Suppressor macrophage (primary cell): ENCODE data around the gene PHTF2.
A peak's percentile ranks its signal among the peaks of the same experiment; 100 is the strongest.
"Not testable (repeated sequence)": the region's sequence is repeated elsewhere in the genome, so short reads cannot be mapped to it uniquely, and the experiment has no call there.

Experiments used
- DNase-seq, 4 experiments: peaks; one replicate each; pipeline ENCODE4 v3.0.0-alpha.2; 2020 to 2022

Gene PHTF2

DNA sequence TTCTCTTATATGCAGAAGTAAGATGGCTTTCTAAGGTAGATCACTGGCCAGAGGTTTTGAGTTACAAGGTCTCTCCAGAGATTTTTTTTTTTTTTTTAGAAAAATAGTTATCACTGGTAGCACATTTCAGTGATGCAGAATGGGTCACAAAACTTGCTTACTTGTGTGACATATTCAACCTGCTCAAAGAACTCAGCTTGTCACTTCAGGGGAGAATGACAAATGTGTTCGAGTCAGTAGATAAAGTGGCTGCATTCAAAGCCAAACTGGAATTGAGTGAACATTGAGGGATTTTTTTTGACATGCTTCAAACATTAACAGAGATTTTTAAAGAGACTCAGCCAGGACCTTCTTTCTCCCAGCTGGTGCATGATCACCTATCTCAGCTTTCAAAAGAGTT lies 33.4 kb downstream of the PHTF2 start:
- DNase-seq = no peak

DNA sequence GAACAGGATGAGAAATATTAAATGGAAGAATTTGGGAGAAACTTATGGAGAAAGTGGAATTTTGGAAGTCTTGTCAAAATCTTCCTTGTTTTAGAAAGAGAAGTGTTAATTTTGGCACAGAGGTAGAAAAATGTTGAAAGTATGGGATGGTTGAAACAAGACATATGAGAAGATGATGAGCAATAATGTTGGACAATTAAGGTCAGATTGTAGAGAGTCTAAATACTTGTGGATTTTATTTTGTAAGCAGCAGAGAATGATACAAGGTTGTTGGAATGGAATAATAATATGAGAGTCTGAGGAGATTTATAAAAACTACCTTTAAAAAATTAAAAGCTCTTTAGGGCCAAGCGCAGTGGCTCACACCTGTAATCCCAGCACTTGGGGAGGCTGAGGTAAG lies 34.6 kb downstream of the PHTF2 start:
- no peak for DNase-seq

DNA sequence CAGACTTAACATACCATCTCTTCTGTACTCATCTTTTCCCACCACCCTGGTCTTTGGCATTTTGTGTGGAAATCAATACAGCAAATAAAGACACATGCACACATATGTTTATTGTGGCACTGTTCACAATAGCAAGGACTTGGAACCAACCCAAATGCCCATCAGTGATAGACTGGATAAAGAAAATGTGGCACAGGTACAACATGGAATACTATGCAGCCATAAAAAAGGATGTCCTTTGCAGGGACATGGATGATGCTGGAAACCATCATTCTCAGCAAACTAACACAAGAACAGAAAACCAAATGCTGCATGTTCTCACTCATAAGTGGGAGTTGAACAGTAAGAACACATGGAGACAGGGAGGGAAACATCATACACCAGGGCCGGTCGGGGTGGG lies 37.9 kb downstream of the PHTF2 start:
- not testable (repeated sequence) for DNase-seq

DNA sequence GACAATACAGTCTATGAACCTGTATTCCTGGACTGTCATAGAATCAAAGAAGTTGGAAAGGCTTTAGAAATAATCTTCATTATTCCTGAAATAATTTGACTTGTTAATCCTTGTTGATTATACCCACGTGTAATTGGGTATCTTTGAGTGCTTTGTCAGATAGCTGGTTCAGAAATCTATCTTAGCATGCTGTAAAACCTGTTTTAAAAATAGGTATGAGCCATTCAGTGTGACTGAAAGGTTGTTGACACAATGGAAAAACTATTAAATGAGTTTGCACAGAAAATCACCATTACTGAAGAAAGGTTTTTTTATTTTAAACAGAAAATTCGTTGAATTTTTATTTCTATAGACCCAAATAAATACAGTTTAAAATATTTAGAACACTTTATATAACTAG lies 38.7 kb downstream of the PHTF2 start:
- no peak for DNase-seq

DNA sequence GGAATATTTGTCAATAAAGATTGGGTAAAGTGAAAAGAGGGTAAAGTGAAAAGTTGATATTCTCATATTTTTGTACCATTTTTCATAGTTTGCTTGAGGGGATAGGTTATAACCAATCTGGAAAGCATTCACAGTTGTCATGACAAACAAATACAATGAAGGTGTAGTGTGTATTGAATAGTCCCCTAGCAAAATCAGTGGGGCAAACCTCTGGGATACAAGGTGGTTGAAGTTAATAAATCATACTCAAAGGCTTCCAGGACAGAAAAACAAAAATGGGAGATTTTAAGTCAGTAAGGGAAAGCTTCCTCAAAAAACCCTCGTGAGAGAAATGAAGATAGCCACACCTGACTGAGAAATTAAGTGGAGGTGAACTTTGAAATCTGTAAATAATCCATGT lies 39.4 kb downstream of the PHTF2 start:
- DNase-seq = no peak

DNA sequence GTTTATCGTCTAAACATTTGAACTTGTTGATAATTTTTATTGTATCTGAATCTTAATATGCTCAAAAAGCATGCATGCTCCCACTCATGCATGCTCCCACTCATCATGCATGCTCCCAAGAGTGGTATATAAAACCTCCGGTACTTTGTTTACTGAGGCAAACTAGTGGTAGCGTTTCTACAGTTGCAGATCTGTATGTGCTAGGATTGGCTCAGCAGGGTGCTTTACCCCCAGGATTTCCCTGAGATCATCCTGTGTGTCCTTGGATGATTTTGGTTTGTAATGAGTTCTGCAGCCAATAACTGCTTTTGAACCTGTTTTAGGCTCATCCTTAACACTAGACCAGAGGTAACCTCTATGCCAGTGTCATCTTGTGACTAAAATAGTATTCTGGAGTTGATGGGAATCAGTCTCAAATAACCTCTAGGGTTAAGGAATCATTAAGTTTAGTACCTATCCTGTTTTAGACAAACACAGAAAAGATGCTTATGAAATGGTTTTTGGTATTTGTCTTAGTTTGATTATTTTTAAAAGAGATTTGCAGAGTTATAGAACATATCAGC lies 40.4 kb downstream of the PHTF2 start:
- DNase-seq = no peak

DNA sequence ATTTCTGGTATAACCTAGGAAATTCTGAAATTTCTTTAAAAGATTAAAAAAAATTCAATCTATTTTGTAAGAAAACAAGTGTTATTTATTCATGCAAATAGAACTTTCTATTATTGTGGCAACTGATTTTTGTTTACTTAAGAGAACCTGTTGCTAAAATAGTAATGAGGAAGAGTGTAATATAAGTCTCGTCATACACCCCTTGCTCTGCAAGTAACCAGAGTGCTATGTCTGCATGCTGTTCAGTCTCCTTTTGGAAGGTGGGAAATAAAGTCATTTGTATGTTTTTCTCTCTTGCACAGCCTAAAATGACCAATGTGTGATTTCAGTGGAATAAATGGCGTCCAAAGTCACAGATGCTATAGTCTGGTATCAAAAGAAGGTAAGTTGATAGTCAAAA lies 41.3 kb downstream of the PHTF2 start:
- DNase-seq = peak in 2 of 4 experiments; percentile 16 to 23

DNA sequence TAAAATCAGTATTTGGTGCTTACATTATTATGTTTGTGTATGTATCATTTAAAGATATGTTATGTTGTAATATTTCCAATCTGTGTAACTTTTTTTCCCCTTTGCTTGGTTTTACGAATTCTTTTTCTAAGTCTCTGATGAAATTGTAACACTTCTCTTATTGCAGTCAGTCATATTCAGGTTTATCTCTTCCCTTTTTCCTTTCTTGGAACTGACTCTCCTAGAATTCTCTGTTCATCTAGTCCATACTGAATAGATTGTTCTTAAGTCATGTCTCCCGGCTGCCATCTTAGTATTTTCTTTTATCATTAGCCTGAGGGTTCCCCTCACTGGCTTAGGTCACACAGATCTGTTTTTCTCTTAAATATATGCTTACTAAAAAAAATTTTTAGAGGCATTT lies 44.6 kb downstream of the PHTF2 start:
- DNase-seq = peak in 1 of 4 experiments; percentile 18

DNA sequence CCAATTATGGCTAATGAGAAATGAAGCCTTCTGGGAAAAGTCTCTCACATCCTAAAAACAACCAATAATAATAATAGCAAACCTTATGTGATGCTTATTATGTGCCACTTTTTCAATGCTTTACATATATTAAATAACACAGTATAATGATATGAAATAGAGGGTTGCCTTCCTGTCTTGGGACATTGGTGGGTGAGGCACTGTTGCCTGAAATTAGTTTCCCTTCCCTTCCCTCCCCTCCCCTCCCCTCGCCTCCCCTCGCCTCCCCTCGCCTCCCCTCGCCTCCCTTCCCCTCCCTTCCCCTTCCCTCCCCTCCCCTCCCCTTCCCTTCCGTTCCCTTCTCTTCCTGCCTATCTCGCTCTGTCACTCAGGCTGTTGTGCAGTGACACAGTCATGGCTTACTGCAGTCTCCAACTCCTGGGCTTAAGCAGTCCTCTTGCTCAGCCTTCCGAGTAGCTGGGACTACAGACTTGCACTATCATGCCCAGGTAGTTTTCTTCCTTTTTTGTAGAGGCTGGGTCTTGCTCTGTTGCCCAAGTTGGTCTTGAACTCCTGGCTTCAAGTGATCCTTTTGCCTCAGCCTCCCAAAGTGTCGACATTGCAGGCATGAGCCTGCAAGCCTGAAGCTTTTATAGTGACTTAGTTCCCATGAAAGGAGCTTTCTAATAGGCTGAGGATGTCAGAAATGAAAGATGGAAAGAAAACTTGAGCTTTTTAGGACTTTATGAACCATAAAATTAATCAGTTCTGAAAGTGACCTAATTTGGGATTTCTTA lies 47.9 kb downstream of the PHTF2 start:
- no peak for DNase-seq

DNA sequence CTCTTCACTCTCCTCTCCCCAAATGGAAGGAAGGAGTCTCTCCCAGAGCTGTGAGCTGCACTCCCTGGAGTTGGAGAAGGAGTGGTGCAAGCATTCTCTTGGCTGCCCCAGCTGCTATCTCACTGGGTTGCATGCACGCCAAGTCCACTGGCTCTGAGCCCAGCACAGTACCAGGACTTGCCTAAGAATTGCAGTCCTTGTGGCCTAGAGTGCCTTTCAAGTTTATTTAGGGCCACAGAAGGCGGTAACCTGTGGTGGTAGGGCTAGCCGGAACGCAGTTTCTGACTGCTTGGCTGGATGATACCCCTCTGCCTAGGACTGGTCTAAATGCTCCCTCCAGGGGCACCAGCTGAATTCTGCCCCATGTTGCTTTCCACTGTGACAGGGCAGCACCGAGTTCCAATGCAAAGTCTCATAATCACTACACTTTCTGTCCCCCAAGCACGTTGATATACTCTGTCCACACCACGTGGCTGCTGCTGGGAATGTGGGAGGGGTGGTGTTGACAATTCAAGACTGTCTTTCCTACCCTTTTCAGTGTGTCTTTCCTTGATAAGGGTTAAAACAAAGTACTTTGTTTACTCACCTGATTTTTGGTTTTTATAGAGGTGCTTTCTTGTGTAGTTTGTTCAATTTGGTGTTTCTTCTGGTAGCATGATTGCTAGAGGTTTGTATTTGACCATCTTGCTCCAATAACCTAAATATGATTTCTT lies 57.0 kb downstream of the PHTF2 start:
- DNase-seq = no peak

DNA sequence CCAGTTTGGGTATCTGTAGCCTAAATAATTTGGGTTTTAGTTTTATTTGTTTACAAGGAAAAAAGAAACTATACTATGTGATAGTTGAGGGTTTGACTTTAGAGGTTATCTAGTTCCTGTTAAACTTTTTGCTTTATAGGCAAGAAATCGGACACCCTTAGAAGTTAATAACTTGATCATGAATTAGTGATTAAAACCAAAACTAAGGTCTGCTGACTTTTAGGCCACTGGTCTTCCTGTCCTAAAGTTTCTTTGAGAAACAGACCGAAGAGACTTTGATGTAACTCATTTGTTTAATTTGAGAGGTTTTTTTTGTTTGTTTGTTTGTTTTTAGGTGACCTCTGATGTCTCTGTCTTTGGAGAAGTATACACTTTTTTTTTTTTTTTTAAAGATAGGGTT lies 59.7 kb downstream of the PHTF2 start:
- peak in 1 of 4 experiments; percentile 4 for DNase-seq

DNA sequence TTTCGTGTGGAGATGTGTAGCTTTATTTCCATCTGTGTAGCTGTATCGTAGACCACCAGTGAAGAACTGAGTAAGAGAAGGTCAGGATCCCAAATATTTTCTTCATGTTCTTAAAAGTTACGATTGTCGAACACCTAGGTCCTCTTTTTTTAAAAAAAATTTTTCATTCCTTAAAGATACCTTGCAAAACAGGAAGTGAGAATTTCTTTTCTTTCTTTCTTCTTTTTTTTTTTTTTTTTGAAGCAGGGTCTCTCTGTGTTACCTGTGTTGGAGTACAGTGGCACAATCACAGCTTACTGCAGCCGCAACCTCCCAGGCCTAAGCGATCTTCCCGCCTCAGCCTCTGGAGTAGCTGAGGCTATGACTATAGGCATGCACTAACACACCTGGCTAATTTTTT lies 60.8 kb downstream of the PHTF2 start:
- DNase-seq = no peak

DNA sequence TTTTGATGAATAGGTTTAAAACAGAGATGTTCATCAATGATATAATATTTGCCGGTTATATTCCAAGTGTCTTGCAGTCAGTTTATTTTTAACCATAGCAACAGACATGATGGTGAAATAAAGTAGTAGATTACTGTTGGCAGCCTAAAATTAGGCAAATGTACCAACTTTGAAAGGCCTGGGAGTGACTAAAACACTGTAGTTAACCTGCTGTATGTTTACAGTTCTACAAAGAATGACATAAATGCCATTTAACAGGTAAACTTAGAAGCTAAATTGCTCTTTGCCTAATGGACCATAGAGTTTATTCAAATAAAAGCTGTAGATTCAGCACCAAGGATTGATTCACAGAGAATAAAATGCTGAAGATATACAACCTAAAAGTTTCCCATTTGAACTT lies 64.1 kb downstream of the PHTF2 start:
- no peak for DNase-seq

DNA sequence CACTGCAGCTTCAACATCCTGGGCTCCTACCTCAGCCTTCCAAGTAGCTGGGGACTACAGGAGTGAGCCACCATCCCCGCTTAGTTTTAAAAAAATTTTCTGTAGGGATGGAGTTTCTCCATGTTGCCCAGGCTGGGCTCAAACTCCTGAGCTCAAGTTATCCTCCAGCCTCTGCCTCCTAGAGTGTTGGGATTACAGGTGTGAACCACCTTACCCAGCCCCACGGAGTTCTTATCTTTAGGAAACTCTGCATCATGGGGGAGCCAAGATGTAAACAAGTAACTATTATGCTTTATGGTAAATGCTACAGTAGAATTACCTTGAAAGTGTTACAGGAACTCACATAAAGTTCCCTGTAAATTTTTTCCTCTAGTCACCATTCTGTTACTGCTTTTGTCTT lies 65.3 kb downstream of the PHTF2 start:
- DNase-seq = no peak

DNA sequence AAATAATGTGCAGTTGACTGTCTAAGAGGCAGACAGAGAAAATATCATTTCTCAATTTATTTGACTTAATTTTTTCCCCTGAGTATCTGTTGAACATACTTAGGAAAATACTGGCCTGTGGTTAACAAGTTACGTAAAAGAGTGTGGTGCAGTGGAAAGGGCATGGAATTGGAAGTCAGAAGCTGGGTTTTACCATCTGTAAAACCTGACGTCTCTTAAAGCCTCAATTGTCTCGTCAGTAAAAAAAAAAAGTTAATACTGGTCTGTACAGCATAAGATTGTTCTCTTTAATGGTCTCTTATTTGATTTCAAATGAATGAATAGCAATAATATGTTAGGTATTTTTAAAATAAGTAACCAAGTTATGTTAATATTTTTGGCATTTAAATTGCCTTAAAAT lies 67.8 kb downstream of the PHTF2 start:
- DNase-seq = no peak

DNA sequence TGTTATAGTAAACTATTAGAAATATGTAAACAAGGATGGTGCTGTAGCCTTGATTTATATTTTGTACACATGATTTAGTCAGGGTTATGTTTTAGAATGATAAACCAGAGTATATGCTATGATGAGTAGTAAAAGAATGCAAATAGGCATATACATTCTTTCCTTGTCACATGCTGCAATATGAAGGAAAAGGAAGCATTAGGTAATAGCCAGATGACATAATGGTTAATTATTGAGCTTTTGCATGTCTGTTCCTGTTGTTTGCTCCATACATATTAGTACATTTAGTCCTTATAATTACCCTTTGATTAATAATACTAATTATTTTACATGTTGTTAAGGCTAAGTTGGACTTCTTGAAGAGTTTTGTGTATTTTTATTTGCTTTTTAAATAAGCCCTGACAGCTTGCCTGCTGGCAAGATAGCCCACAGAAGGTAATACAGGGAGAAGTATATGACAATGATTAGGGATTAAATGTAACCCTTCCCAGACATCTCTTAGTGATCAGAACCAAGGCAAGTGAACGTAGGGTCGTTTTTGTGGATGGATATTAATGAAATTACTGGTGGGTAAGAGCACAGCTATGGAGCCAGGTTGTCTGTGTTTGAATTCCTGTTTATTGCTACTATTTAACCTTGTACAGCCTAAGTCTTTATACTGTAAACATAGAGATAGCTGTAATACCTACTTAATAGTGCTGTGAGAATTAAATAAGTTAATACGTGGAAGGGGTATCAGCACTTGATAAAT lies 68.4 kb downstream of the PHTF2 start:
- peak in 2 of 4 experiments; percentile 60 to 69 for DNase-seq

DNA sequence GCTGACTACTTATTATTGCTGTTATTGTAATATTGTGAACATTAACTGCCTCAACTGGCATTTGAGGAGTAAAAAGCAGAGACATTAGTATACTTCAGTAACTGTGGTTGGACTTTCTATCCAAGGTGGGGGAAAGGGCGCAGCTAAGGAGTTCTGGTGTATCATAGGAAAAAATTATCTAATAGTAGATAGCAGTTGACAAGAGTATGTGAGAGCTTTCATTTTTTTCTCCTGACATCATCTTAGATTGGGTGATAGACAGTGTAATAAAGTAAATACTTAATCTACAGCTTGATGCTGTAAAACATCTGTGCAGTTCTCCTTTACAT lies 68.9 kb downstream of the PHTF2 start:
- DNase-seq = no peak

DNA sequence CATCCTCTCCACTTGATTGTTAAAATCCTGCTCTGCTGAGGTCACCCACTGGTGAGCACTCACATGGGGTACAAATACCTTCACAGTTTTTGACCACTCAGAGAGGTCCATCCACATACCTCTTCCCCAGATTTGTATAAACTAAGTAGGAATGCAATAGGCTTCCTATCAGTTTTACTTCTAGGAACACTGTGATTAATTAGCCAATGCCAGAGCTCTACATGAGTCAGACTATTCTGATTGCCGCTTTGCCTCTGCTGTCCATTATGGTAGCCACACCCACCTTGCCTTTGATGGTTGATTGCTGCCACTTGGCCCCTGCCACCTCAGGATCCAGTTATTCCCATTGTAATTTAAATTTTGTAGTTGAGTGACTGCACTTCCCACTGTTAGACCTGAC lies 73.7 kb downstream of the PHTF2 start:
- not testable (repeated sequence) for DNase-seq

DNA sequence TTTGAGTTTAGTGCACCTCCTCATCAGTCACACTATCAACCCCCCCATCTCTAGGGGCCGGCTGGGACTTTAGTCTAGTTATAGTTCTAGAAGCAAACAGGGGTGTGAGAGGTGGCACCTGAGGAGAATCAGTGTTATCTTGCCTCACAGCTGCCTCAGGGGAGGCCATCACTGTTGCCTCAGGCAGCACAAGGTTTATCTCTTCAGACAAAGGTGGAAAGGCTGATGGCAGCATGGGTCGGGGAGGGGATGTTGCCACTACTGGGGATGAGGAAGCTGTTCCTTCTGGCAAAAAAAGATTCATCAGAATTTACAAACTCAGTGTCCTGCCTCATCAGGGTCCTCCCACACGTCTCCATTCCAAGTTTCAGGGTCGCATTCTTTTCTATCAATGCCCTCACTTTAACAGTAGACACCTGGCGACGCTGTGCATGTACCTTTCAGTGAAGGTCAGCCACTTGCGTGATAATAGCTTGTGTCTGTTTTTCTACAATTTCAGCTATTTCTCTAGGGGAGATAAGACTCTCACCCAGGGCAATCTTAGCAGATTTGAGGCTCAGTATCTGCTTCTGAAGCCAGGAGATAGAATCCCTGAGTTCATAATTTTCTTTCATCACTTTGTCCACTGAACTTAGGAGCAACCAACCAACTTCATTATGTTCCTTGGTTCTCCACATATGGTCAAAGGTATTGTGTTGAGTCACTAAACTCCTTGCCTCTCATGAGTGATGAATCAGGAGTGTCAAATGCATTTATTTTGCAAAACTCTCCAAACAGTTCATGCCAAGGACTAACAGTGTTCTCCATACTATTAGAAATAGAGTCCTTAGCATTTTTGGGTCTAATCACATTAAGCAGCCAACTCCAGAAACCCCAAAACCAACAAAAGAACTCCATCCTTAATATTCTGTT lies 75.1 kb downstream of the PHTF2 start:
- DNase-seq = not testable (repeated sequence)

DNA sequence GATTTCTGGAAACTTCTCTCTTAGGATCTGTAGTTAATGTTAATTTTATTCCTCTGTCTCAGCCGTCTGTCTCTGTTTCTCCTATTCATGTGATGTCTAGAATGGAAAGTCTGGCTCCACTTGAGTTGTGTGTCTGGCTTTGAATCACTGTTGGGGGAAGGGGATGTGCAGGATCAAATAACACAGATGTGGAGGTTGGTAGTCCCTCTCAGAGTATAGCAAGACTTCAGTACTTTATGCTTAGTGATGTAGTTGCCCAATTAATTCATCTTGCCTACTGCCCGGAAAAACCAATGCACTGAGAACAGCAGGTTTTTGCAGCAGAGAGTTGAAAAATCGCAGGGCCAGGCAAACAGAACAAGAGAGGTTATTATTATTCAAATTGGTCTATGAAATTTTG lies 79.2 kb downstream of the PHTF2 start:
- DNase-seq = no peak

DNA sequence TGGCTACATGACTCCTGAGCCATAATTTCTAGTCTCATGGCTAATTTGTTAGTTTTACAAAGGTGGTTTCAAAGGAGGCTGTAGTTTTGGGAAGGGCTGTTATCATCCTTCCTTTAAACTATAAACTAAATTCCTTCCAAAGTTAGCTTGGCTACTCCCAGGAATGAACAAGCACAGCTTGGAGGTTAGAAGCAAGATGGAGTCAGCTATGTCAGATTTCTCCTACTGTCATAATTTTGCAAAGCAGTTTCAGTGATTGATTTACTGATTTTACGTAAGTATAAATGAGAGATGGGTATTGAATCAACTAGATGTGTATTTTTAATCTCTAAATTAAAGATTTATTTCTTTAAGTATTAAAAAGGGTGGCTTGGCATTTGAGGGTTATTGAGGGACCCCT lies 79.9 kb downstream of the PHTF2 start:
- DNase-seq = no peak

DNA sequence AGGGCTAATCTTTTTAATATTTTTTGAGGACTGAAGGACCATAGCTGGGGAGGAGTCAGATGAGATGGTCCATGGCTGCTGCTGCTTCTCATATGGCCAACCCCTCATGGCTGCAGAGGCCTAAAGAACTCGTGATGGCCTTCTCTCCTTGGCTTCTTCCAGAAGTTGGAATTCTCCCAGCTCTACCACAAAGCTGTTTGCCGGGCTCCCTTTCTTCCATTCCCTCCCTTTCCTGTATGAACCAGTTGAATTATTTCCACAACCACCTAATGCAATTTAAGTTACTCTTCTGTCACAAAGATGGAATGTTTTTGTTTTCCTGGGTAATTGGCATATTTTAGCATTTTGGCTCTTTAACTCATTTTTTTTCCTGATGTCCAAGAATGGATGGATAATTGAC lies 80.7 kb downstream of the PHTF2 start:
- no peak for DNase-seq
